Measurements from ENCODE around the gene PTPRD. TPM values are rescaled to one million over a fixed set of nuclear protein-coding genes. Genes with fewer than 3 reads are reported as not detected.
A peak's percentile ranks its signal among the peaks of the same experiment; 100 is the strongest.

Gene PTPRD
- total RNA-seq (2021): 31.7 and 32.5 TPM in 2 replicates
- long read RNA-seq, partial matches to known transcripts: 2 of 6 reads
- long read RNA-seq, other reads (novel, unspliced or antisense): 4 of 6 reads

DNA sequence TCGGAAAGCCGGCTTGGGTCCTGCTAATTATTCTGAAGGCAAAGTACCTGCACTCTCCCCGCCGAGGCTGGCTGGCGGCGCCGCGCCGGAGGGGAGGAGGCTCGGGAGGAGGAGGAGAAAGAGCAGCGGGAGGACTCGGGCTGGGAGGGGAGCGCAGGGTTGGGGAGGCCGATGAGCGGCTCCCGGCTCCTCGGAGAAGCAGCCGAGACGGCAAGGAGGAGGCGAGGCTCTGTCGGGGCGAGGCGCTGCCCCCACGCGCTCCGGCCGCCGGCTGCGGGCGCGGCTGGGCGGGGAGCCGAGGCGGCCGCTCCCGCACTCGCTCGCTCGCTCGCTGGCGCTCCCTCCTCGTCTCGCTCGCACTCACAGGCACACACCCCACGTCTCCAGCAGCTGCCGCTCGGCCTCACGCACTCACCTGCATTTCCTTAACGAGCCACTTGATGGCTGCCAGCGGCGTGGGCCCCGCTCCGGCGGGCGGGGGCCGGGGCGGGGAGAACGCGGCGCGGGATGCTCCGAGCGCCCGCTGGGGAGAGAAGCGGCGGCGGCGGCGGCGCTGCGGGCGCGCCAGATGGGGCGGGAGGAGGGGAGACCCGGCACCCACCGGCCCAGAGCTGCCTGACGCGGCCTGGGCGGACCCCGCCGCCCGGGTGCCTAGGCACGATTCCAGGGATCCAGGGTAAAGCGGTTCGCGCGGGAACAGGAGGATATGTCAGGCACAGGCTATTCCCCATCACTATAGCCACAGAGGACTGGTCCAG lies at the start of gene PTPRD:
Gene PTPRD, minus strand, starts transcription at position 362 of the 758 bp plus-strand sequence.
- no peak within 1 kb of the TSS for H3K27ac Mint-ChIP-seq
- Histone ChIP-seq H4K8ac (replicated peaks; ENCODE audit: insufficient read length, low read depth, low read length) (no peak within 1 kb of the TSS), H3K9ac (ENCODE audit: extremely low read depth, insufficient read length, low read length) (peak within 1 kb of the TSS; percentile 25), H2AK5ac (ENCODE audit: insufficient read length, low read length) (no peak within 1 kb of the TSS), H3K27ac (ENCODE audit: insufficient read length, low read depth, low read length) (no peak within 1 kb of the TSS), H2BK15ac (ENCODE audit: low read depth, low read length) (no peak within 1 kb of the TSS), H3K23ac (ENCODE audit: insufficient read length, low read depth, low read length) (no peak within 1 kb of the TSS), H3K27me3 (ENCODE audit: insufficient read depth, low read length) (peaks cover 11% of the 10 kb centered on the region; the same call in 1 of the 2 replicates), H3K56ac (ENCODE audit: insufficient read length, low read depth, low read length) (no peak within 1 kb of the TSS), H2BK20ac (ENCODE audit: low read depth, low read length, poor library complexity, severe bottlenecking) (no peak within 1 kb of the TSS), H2AFZ (ENCODE audit: low read length) (peak within 1 kb of the TSS; percentile 100), H3K79me1 (ENCODE audit: insufficient read depth, low read depth, low read length, poor library complexity, severe bottlenecking) (no peaks in the 10 kb centered on the region), H3K23me2 (ENCODE audit: insufficient read length, low read depth, low read length, poor library complexity, severe bottlenecking) (peaks cover 10% of the 10 kb centered on the region), H3K4me2 (ENCODE audit: insufficient read depth, insufficient read length, low read length) (peak within 1 kb of the TSS; percentile 81), H4K20me1 (ENCODE audit: control insufficient read depth, insufficient read depth, insufficient read length) (no peaks in the 10 kb centered on the region), H2BK5ac (ENCODE audit: insufficient read length, low read length) (no peak within 1 kb of the TSS), H4K91ac (ENCODE audit: insufficient read length, low read depth, low read length) (no peak within 1 kb of the TSS), H3K79me2 (ENCODE audit: insufficient read depth, low read length) (no peaks in the 10 kb centered on the region), H2BK120ac (ENCODE audit: low read depth, low read length, poor library complexity, severe bottlenecking) (no peak within 1 kb of the TSS), H4K5ac (ENCODE audit: insufficient read length, low read depth, low read length) (no peak within 1 kb of the TSS), H2BK12ac (ENCODE audit: insufficient read length, low read depth, low read length) (no peak within 1 kb of the TSS), H3K14ac (ENCODE audit: insufficient read depth, low read length) (peak within 1 kb of the TSS; percentile 37; the same call in 1 of the 2 replicates), H3K9me3 (ENCODE audit: control insufficient read depth, low read depth, low read length) (no peaks in the 10 kb centered on the region), H3K18ac (ENCODE audit: insufficient read length, low read depth, low read length) (no peak within 1 kb of the TSS), H3K4ac (ENCODE audit: low read depth, low read length) (no peak within 1 kb of the TSS), H3T11ph (ENCODE audit: low read length) (no peak within 1 kb of the TSS), H3K4me1 (ENCODE audit: insufficient read depth, low read length) (no peaks in the 10 kb centered on the region)
- peaks cover 70% of the 10 kb centered on the region for H3K27me3 Mint-ChIP-seq (ENCODE audit: low read depth)
- H3K4me3 Mint-ChIP-seq: peak within 1 kb of the TSS; percentile 82 to 98
- no CpG with 5 or more reads among the region's 87 CpGs for WGBS (ENCODE audit: extremely low coverage, insufficient read length, low lambda C conversion rate)
- H3K36me3 Mint-ChIP-seq (ENCODE audit: insufficient read depth in 1 of 3, low read depth in 3 of 3): no peaks in the 10 kb centered on the region
- no peaks in the 10 kb centered on the region; a peak in 1 of 5 replicates for H3K9me3 Mint-ChIP-seq
- DNase-seq: peak; percentile 71
- peaks cover 16 to 17% of the 10 kb centered on the region in 2 experiments for H3K4me1 Mint-ChIP-seq
- peak; percentile 55; the same call in 2 of the 3 replicates for TF ChIP-seq CTCF (conservative IDR thresholded peaks at IDR 0.05)

All from H9 (cell line).